ENCODE results near the gene ITGB1BP1.
"Not testable (repeated sequence)": the region's sequence is repeated elsewhere in the genome, so short reads cannot be mapped to it uniquely, and the experiment has no call there.

Gene ITGB1BP1

DNA sequence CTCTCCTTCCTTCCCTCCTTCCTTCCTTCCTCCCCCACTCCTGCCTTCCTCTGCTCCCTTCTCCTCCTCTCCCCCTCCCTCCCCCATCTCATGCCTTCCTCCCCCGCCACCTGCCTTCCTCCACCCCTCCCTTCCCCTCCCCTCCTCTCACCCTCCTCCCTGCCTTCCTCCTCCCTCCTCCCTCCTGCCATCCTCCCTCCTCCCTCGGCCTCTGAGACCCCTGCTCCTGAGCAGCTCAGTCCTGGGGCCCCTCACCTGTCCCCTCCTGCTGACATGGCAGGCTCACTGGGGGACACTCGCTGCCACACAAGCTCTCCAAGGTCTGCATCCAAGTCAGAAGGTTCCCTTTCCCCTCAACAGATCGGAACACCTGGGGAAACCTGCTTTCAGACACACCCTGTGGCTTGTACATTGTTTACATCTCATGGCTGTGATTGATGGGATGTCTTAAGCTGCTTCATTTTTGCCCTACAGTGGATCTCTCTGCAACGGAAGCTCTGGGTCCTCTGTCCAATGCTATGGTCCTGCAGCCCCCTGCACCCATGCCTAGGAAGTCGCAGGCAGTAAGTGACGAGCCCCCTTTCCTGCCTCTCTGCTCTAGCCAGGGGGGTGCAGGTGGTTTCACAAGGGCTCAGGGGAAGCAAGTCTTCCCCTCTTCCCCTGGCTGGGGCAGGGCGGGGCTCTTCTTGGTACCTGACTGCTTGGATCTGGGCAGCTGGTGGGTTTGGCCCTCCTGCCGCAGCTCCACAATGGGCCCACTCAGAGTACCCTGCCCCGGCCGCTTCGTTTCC, 22.9 kb downstream of the ITGB1BP1 start:
- DNase-seq, result no peak

DNA sequence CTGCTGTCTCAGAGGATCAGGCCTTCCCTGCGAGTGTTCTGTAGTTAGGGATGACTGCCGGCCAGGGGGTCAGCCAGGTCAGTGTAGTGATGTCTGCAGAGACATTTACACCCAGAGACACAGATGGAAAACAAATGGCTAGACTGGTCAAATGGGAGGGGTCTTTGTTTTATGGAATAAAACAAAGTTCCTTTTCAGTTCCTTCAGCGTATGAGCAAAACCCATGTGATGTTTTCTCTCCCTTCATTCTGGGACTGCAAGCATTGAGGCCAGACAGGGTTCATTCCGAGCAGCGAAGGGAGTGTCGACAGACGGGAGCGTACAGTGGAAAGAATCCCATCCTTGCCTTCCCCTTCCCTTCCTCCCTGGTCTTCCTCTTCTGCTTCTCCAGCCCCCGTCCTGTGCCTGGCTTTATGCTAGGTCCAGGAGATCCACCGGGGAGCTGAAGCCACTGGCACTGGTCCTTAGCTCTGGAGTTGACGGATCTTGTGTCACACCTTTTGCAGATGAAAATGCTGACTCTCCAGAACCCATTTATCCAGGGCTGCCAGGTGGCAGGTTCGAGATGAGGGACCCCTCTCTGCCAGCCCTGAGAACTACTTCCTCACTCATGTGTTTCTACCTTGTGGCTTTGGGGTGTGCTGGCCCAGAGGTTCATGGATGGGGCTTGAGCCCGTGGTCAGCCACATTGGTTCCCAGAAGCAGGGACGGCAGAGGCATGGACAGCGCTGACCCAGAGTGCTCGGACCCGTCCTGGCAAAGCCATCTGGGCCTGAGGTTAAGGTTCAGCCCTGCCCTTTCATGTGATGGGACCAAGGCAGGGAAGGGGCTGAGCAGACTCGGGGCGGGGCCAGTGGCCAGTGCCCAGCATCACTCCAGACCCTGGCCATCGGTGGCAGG, 24.2 kb downstream of the ITGB1BP1 start:
- no peak for DNase-seq

DNA sequence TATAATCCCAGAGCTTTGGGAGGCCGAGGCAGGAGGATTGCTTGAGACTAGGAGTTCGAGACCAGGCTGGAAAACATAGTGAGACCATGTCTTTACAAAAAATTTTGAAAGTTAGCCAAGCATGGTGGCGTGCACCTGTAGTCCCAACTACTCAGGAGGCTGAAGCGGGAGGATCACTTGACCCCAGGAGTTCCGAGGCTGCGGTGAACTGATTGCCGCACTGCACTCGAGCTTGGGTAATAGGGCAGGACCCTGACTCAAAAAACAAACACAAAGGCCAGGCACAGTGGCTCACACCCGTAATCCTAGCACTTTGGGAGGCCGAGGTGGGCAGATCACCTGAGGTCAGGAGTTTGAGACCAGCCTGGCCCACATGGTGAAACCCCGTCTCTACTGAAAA, 25.1 kb downstream of the ITGB1BP1 start:
- not testable (repeated sequence) for DNase-seq

DNA sequence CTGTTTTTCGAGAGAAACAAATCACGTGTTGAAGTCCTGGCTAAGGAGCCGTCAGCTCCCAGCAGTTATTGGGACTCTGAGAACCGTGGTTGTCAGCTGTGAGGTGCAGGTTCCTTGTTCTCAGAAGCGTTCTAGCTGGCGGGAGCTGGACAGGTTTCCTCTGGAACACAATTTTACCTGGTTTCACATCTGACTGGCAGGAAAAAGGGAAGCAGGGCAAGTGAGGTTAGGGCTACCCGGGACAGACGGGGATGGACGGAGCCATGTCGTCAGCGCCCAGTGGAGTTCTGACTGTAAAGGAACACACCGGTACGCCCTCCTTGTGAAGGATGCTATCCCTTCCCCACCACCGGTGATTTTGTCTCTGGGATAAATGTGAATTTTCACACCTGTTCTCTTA, 26.1 kb downstream of the ITGB1BP1 start:
- no peak for DNase-seq

DNA sequence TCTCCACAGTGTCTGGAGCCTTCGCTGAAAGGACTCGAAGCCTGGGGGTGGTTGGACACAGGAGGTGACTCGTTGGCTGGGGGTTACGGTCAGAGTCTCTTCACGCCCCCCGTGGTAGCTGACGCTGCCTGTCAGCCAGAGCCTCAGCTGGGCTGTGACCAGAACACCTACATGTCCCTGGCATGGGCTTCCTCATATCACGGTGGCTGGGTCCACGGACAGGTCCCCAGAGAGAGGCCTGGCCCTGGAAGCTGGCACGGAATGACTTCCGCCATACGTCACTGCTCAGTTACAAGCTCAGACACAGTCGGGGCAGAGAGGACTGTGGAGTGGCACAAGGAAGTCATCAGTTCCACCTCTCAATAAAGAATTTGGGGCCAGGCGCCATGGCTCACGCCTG, 28.5 kb downstream of the ITGB1BP1 start:
- no peak for DNase-seq

DNA sequence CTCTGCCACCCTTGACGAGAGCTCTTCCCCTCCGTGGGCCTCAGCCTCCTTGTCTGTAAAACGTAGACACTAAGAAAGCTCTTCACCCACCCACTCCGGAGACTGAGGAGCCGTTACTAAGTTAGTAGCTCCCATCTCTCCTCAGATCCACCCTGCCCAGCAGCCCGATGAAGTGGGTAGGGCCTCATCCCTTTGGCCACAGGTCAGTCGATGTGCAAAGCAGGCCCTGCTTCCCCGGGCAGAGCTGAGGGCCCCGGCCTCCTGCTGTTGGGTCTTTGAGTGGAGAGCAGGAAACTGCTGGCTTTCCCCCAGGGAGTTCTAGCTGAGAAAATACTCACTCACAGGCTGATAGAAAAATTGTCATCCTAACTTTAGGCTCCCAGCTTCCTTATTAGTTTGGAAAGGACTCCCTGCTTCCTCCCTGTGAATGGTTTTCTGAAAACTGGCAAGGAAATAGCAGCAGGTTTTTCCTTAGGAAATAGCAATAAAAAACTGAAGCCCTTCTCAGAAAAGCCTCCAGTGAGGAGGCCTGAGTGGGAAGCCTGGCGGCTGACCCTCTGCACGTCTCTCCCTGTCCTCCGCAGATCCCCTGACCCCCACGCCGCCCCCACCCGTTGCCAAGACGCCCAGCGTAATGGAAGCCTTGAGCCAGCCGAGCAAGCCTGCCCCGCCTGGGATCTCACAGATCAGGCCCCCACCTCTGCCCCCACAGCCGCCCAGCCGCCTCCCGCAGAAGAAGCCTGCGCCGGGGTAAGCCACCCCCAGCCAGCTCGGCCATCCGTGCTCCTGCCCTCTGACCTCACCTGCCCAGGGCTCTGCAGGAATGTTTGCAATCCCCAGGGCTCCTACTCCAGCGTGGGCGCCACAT, 30.2 kb downstream of the ITGB1BP1 start:
- no peak for DNase-seq

DNA sequence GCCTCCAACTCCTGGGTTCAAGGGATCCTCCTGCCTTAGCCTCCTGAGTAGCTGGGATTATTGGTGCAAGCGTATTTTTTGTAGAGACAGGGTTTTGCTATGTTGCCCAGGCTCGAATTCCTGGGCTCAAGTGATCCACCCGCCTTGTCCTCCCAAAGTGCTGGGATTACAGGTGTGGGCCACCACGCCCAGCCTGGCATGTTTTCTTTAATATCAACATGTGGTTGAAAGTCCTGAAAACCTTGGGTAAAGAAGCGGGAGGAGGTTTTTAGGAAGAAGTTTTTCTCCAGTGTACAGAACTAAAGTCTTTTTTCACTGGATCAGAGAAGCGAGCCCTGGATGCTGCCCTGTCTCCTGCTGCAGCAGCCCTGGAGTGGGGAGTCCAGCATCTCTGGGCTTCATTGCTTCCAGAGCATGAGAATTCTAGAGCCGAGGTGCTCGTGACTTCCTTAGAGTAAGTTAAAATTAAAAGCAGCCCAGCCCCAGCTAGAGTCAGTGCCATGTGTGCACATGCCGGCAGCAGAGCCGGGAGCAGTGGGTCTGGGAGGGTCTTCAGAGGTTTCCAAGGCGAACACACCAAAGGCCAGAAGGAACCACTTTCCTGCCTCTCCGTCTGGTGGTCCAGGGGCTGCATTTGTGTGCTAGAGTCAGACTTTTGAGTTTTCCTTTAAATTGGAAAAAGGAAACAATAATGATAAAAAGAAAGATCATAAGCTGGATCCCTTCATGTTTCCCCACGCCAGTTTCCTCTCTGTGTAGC, 31.2 kb downstream of the ITGB1BP1 start:
- no peak for DNase-seq

DNA sequence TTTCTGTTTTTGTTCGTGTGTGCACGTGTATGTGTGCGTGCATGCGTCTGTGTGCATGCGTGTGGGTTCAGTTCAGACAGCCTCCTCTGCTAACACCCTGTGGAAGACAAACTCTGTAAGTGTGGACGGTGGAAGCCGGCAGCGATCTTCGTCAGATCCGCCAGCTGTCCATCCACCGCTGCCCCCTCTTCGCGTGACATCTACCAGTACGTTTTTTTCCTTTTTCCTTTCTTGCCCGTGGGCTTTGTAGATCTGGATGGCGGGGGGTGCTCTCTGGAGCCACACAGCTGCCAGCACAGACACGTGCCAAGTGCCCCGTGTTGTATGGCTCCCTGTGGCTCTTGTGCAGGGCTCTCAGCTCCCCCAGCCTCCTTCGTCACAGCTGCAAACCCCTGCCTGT, 32.3 kb downstream of the ITGB1BP1 start:
- no peak for DNase-seq

DNA sequence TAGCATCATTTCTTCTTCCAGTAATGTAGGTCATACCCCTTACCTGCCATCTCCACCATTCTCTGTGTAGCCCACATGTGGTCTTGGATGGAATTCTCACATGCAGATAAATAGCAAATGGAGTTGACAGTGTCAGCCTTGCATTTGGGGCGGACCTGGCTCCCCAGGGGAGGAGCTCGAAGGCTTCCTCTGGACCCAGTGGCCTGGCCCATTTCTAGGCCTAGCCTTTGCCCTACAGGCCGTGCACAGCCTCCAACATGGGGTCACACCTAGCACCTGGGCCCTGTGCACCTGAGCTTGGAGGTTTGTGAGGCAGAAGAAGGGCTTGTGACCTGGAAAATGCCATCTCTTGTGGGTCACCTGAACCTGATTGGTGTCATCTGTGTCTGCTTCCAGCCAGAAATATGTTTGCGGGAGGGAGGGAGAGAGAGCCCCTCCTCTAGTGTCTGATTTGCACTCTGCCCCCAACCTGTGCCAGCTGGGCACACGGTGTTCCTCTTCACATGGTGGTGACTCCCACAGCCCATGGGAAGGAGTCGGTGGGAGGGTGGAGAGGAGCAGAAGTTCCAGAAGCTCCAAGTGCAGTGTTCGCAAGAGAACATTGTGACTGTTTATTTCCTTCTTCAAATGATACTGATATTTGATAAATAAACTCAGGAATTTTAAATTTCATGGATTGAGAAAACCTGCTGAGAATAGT, 33.0 kb downstream of the ITGB1BP1 start:
- no peak for DNase-seq

DNA sequence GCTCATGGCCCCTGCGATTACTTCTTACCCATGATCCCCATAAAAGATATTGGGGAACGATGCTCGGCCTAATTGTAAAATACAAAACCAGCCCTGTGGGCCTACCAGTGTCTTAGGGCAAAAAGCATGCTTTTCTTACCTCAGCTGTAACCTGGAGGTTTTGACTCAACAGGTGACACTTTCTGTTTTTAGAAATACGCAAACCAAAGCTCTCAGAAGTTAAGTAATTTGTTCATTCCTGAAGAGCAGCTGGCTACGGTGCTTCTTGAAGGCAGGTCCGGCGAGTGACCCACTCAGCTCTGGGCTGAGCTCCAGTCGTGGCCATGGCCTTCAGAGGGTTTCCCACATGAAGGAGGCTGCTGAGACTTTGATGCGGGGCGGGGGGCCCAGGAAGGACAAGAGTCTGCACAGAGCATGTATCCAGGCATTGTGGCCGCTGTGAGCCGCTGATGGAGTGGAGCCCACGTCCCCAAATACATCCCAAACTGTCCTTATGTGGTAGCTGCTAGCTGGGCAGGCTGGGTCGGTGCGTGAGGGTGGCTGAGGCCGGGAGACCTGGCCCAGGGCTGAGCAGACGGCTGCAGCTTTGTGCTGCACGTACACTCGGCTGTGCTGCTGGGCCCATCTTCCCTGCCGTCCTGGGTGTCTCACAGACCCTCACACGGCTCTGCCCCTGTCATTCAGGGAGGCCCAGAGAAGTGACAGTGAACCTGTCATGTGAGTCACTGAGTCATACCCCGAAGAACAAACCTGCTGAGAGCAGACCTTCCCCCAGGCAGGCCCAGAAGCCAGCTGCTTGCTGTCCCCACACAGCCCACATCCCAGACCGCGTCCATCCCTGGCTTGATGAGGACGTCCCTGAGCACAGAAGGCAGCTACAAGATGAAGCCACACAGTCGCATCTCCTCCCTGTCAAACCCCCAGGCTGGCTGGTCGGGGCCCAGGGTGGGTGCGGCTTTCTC, 34.1 kb downstream of the ITGB1BP1 start:
- no peak for DNase-seq

DNA sequence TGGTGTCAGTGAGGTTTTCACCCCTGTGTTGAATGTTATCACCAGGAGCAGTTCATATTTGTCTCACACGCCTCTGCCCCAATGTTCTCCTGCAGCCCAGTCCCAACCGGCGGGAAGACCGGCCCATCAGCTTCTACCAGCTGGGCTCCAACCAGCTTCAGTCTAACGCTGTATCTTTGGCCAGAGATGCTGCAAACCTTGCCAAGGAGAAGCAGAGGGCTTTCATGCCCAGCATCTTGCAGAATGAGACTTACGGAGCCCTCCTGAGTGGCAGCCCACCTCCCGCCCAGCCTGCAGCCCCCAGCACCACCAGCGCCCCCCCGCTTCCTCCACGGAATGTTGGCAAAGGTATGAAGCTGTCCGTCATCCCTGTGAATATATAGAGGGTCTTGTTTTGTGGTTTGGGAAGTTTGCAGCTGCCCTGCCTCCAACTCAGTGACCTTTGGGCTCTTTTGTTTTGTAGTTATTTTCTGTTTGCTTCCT, 35.1 kb downstream of the ITGB1BP1 start:
- DNase-seq, result no peak

DNA sequence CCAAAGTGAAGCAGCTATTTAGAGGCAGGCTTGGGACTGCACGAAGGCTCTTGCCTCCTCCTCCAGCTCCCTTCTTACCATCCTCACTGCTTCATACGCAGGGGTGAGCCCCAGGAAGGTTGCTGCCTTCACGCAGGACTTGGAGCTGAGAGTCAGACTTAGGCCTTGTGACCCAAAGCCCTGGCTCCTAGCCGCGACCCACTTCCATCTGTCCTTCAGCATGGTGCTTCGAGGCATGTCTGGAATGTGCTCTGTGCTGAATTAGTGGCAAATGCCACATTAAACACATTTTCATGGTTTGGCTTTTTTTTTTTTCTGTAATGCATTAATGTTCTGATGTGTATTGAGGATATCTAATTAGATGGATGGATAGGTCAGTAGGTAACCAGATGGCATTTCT, 37.5 kb downstream of the ITGB1BP1 start:
- DNase-seq, result no peak

DNA sequence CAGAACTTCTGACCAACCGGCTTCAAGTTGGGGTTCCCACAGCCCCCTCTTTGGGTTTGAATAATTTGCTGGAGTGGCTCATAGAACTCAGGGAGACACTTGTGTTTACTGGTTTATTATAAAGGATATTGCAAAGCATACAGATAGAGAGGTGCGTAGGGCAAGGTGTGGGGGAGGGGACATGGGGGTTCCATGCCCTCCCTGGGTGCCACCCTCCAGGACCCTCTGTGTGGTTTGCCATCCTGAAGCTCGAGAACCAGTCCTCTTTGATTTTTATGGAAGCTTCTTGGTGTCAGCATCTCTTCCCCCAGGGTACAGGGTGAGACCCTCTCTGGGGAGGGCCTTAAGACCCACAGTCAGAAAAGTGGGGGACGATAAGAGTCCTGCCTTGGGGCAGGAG, 38.8 kb downstream of the ITGB1BP1 start:
- no peak for DNase-seq

DNA sequence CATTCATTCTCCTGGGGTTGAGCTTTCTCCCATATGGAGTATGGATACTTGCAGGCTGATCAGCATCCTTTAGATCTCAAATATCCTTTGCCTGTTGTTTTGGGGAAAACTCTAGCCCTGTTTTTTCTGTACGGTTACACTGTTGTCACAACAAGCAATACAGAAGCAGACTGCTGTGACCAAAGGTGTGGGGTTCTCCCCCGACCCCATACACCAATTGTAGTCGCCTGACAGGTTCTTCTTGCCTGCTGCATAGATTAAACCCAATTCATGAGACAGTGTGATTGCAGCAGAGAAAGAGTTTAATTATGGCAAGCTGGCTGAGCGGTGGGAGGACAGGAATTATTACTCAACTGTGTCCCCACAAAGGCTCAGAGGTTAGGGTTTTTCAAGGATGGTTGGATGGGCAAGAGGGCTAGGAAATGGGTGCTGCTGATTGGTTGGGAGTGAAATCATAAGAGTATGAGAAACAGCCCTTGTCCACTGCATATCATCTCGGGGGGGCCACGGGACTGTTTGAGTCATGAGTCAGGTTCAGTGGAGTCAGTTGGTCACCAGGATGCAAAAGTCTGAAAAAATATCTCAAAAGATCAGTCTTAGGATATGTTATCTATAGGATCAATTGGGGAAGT, 40.6 kb downstream of the ITGB1BP1 start:
- no peak for DNase-seq

DNA sequence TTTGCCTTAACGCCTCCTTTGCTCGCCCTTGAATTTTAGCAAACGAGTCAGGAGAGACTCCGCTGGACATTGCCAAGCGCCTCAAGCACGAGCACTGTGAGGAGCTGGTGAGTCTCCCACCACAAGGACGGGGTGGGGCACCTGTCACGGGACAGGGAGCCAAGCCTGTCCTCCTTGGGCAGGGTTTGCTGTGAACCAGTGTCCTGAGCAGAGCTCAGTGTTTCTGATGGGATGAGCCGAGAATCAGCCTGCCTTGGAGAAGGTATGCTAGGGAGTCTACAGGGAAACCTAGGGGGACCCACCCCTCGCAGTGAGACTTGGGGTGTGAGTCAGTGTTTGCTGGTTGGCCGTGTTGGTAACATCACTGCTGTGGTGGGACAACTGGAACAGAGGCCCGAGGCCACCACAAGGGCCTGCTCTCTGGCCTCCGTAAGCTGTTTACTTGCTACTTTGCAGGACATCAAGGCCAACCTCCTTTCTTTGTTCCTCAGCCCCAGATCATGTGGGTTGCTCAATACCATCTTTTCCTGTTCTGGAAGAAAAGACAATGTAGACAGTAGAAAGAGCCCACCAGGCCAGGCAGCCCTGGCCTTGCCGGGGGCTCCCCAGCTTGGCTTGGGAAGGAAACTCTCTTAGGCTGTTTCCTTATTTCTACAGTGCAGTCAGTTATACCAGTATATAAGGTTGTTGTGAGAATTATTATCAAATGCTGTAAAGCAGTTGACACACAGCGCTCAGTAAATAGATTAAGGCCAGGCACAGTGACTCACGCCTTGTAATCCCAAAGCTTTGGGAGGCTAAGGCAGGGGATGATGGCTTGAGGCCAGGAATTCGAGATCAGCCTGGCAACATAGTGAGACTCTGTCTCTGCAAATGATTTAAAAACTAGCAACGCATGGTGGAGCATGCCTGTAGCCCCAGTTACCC, 42.4 kb downstream of the ITGB1BP1 start:
- no peak for DNase-seq

DNA sequence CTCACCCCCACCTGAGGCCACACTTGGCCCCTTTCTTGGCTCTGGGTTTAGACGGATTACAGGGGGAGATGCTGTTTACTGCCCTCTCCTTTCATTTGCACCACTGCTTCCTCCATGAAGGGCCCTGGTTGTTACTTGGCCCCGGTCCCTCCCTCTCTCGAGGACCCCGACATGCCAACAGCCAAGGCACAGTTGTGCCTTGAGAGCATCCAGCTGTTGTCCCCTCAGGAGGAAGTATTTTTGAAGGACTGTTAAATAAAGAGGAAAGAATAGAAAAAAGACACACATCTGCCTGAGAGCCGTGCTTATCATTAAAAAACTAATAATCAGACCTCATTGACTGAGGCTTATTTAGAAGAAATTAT, 44.0 kb downstream of the ITGB1BP1 start:
- no peak for DNase-seq

DNA sequence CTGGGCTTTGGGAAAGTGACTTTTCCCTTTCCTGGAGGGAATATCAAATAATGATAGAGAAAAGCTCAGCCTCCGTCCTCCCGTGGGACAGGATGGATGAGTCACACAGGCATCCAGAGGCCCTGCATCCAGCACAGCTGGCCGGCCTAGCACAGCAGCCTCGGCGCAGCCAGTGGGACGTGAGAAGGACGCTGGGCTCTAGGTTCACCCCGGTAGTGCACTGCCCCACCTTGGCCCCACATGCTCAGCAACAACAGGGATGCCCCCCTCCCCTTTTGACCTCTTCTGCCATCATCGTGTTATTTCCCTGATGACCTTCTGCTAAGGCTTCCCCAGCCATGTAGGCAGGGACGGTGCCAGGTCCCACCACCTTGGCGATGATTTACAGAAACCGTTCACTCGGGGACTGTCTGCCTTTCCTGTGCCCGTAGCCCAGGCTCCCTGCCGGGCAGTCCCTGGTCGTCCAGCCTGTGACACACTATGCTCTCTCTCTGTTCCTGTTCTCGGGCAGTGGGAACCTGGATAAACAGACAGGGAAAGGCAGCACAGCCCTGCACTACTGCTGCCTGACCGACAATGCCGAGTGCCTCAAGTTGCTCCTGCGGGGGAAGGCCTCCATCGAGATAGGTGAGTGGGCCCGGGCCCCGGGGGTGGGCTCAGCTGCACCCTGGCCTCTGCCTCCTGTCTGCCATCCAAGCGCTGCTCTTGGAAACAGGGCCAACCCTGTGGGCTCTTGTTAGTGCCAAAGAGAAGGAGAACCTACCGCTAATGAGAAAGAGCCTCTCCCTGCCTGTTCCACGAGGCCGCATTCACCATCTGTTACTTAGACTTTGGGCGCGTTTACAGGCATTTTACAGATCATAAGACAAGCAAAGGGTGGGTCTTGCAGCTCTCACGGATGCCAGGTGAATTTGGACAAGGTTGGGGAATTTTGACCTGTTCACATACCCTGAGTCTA, 44.6 kb downstream of the ITGB1BP1 start:
- DNase-seq, result no peak
